NCI-H460 (cell line): Measurements from ENCODE around the gene SLC39A13. TPM values are rescaled to one million over a fixed set of nuclear protein-coding genes. Genes with fewer than 3 reads are reported as not detected.

Experiments used
- DNase-seq: peaks from one replicate; pipeline ENCODE4 v3.0.0-alpha.2; 2016; ENCODE audit warnings: low read depth; ENCODE audit errors: extremely low read depth
- small RNA-seq, 2 experiments: library from RNA; depleted of rRNA; stranded (forward); fragments of <200 nt; gene quantifications; one replicate each; pipeline ENCODE3, GENCODE V24; 2014
- total RNA-seq: library from RNA; depleted of rRNA; stranded (reverse); fragments of >200 nt; shearing (Covaris generic); gene quantifications from 2 replicates; pipeline ENCODE4 v1.2.3, GENCODE V29; 2014; rRNA removed

Gene SLC39A13
- total RNA-seq, 1 experiment from 2014 or later = 12.0 TPM

- no peak for DNase-seq
Observed at GRCh38 chr11:47447906-47448305, 39.5 kb downstream of the SLC39A13 start.

- DNase-seq = no peak
Observed at GRCh38 chr11:47448566-47449427, 40.4 kb downstream of the SLC39A13 start, which contains the start of gene RAPSN. Gene RAPSN, minus strand, starts transcription at chr11:47449136. Its CDS starts 172 bp downstream, at chr11:47448964.

- no peak for DNase-seq
Observed at GRCh38 chr11:47449541-47449940, 41.2 kb downstream of the SLC39A13 start.

- DNase-seq = no peak
Observed at GRCh38 chr11:47451436-47451835, 43.0 kb downstream of the SLC39A13 start.

GRCh38 chr11:47451990-47452389 is 43.6 kb downstream of the SLC39A13 start:
- no peak for DNase-seq

- no peak for DNase-seq
Observed at GRCh38 chr11:47453365-47453764, 45.0 kb downstream of the SLC39A13 start.

GRCh38 chr11:47454258-47454671 is 45.9 kb downstream of the SLC39A13 start:
- peak; percentile 68 for DNase-seq

- DNase-seq = no peak
Observed at GRCh38 chr11:47460571-47461235, 52.3 kb downstream of the SLC39A13 start.

- DNase-seq = no peak
Observed at GRCh38 chr11:47461876-47462275, 53.5 kb downstream of the SLC39A13 start.

- DNase-seq = peak; percentile 13
Observed at GRCh38 chr11:47464483-47464882, 56.1 kb downstream of the SLC39A13 start.

Small RNA genes within 50 kb of the gene (small RNA-seq; reads per million reads assigned to genes)
- 0 reads per million in 2 experiments for gene MIR4487

Other genes starting within 250 kb of the SLC39A13 start
- gene ARFGAP2, start 231.7 kb upstream of the SLC39A13 start, total RNA-seq = 26.5 and 27.9 TPM in 2 replicates
- gene PACSIN3, start 222.2 kb upstream of the SLC39A13 start, total RNA-seq = 19.2 and 21.8 TPM in 2 replicates
- 59.1 and 61.7 TPM in 2 replicates for gene DDB2, start 193.6 kb upstream of the SLC39A13 start, total RNA-seq
- 13.4 and 15.2 TPM in 2 replicates for gene ACP2, start 159.8 kb upstream of the SLC39A13 start, total RNA-seq
- 8.3 and 8.7 TPM in 2 replicates for gene NR1H3, start 150.6 kb upstream of the SLC39A13 start, total RNA-seq
- gene MADD, start 138.5 kb upstream of the SLC39A13 start, total RNA-seq = 13.1 and 15.2 TPM in 2 replicates
- 0.05 TPM in 1 of 2 replicates, not detected in the other for gene MYBPC3, start 55.9 kb upstream of the SLC39A13 start, total RNA-seq
- not detected in 2 replicates for gene SPI1, start 30.0 kb upstream of the SLC39A13 start, total RNA-seq
- 120 and 123 TPM in 2 replicates for gene PSMC3, start 17.8 kb downstream of the SLC39A13 start, total RNA-seq
- 0.17 TPM in 1 of 2 replicates, not detected in the other for gene RAPSN, start 40.5 kb downstream of the SLC39A13 start, total RNA-seq
- gene CELF1, start 144.5 kb downstream of the SLC39A13 start, total RNA-seq = 60.3 and 74.4 TPM in 2 replicates
- gene PTPMT1, start 157.0 kb downstream of the SLC39A13 start, total RNA-seq = 51.0 and 54.8 TPM in 2 replicates
- gene KBTBD4, start 170.4 kb downstream of the SLC39A13 start, total RNA-seq = 10.2 and 10.9 TPM in 2 replicates
- 41.8 and 46.6 TPM in 2 replicates for gene NDUFS3, start 170.5 kb downstream of the SLC39A13 start, total RNA-seq
- gene FAM180B, start 178.1 kb downstream of the SLC39A13 start, total RNA-seq = not detected in 2 replicates
- not detected in 2 replicates for gene C1QTNF4, start 185.8 kb downstream of the SLC39A13 start, total RNA-seq
- 66.1 and 72.3 TPM in 2 replicates for gene MTCH2, start 234.0 kb downstream of the SLC39A13 start, total RNA-seq